HCT116 (cell line): ENCODE results near the gene TOPAZ1. TPM values are rescaled to one million over a fixed set of nuclear protein-coding genes. Genes with fewer than 3 reads are reported as not detected.
A peak's percentile ranks its signal among the peaks of the same experiment; 100 is the strongest.

Source experiments
- ATAC-seq: fragments of 200-7000 bp; cut with Tn5 transposase; 2 replicates; pipeline ENCODE4 v1.9.1; 2020; ENCODE audit warnings: mild to moderate bottlenecking, moderate library complexity
- BruUV-seq: library from RNA; stranded (reverse); fragments of 400-500 nt; replicated peaks from 2 replicates; lab custom pipeline; 2021; lab: Mats Ljungman, UMichigan
- CTCF ChIA-PET: fragments of 300-600 bp; sonication (Branson Sonifier 250); formaldehyde crosslinking; loops from one replicate; lab custom pipeline; 2021; ENCODE audit warnings: antibody characterized with exemption; lab: Charles Lee
- POLR2A ChIA-PET: fragments of 300-600, 350-600 bp; sonication (Branson Sonifier 250); formaldehyde crosslinking; loops from one replicate; lab custom pipeline; 2021; ENCODE audit warnings: antibody characterized with exemption; lab: Charles Lee
- RAD21 ChIA-PET, 2 experiments: fragments of 300-600 bp; sonication (Branson Sonifier 250); formaldehyde crosslinking; loops; one replicate each; lab custom pipeline; 2023; ENCODE audit warnings: low total read pairs in 2 of 2; ENCODE audit not compliant: uncharacterized antibody in 2 of 2, unreplicated experiment in 2 of 2, low non-redundant PET in 1 of 2; lab: Charles Lee
- DNase-seq: peaks from one replicate; pipeline ENCODE4 v3.0.0-alpha.2; 2010; ENCODE audit warnings: low read depth, low spot score
- H2AFZ ChIP-seq: fragments of 200-600 bp; shearing (Covaris generic), sonication (generic); 2 replicates; pipeline ENCODE4 v1.6.1; 2017; ENCODE audit warnings: low read depth, mixed run types, mixed read lengths, antibody characterized with exemption, low read length; ENCODE audit not compliant: poor library complexity, severe bottlenecking
- H3K27ac ChIP-seq: 2 replicates; pipeline ENCODE4 v1.5.1; 2012; ENCODE audit warnings: low read depth, low read length
- H3K27me3 ChIP-seq: fragments of 200-600 bp; sonication (generic); 2 replicates; pipeline ENCODE4 v1.6.1; 2016; ENCODE audit warnings: mixed run types, low read length, mixed read lengths; ENCODE audit not compliant: insufficient read depth
- H3K36me3 ChIP-seq, 2 experiments: fragments of 200-500 bp in 1 of 2; fragments of 200-600 bp in 1 of 2; sonication (Bioruptor generic) in 1 of 2; sonication (generic) in 1 of 2; 2 replicates each; pipeline versions ENCODE4 v1.5.1 to v1.6.1; 2014 to 2016; ENCODE audit warnings: low read length in 2 of 2, inconsistent platforms in 1 of 2, mixed read lengths in 1 of 2, mixed run types in 1 of 2; ENCODE audit not compliant: insufficient read depth in 2 of 2, control insufficient read depth in 1 of 2
- H3K4me1 ChIP-seq, 2 experiments: fragments of 200-600 bp in 1 of 2; sonication (generic) in 1 of 2; 2 replicates each; pipeline versions ENCODE4 v1.5.1 to v1.6.1; 2012 to 2017; ENCODE audit warnings: low read length in 2 of 2, inconsistent platforms in 1 of 2, mild to moderate bottlenecking in 1 of 2, mixed read lengths in 1 of 2, mixed run types in 1 of 2, moderate library complexity in 1 of 2; ENCODE audit not compliant: insufficient read depth in 2 of 2, control insufficient read depth in 1 of 2
- H3K4me2 ChIP-seq: fragments of 200-600 bp; sonication (generic); 2 replicates; pipeline ENCODE4 v1.6.1; 2017; ENCODE audit warnings: mixed run types, low read length, mixed read lengths
- H3K4me3 ChIP-seq, 2 experiments: fragments of 200-600 bp in 1 of 2; sonication (generic) in 1 of 2; replicated peaks in 1 of 2; 2 replicates each; pipeline ENCODE4 v1.5.1; 2011 to 2016; ENCODE audit warnings: low read length in 2 of 2, control low read depth in 1 of 2, low read depth in 1 of 2, mild to moderate bottlenecking in 1 of 2, mixed read lengths in 1 of 2, mixed run types in 1 of 2
- H3K79me2 ChIP-seq: fragments of 200-600 bp; sonication (generic); 2 replicates; pipeline ENCODE4 v1.6.1; 2017; ENCODE audit warnings: mild to moderate bottlenecking, mixed run types, low read length, moderate library complexity, mixed read lengths; ENCODE audit not compliant: insufficient read depth
- H3K9ac ChIP-seq: fragments of 200-600 bp; sonication (generic); 2 replicates; pipeline ENCODE4 v1.6.1; 2016; ENCODE audit warnings: low read length, mixed read lengths
- H3K9me2 ChIP-seq: fragments of 200-600 bp; sonication (generic), shearing (Covaris generic); 2 replicates; pipeline ENCODE4 v1.6.1; 2017; ENCODE audit warnings: mixed run types, mild to moderate bottlenecking, moderate library complexity; ENCODE audit not compliant: insufficient read depth
- H3K9me3 ChIP-seq, 2 experiments: fragments of 200-500 bp in 1 of 2; fragments of 200-600 bp in 1 of 2; sonication (Bioruptor generic) in 1 of 2; sonication (generic) in 1 of 2; 2 replicates each; pipeline ENCODE4 v1.6.1; 2014 to 2017; ENCODE audit warnings: low read length in 2 of 2, mixed read lengths in 2 of 2, inconsistent platforms in 1 of 2, low read depth in 1 of 2, mild to moderate bottlenecking in 1 of 2, mixed run types in 1 of 2, moderate library complexity in 1 of 2; ENCODE audit not compliant: control insufficient read depth in 1 of 2, insufficient read depth in 1 of 2
- H4K20me1 ChIP-seq: fragments of 200-600 bp; sonication (generic), shearing (Covaris generic); 2 replicates; pipeline ENCODE4 v1.6.1; 2017; ENCODE audit warnings: mixed run types, mild to moderate bottlenecking, moderate library complexity; ENCODE audit not compliant: insufficient read depth
- CBX3 ChIP-seq: IDR thresholded peaks from 2 replicates; pipeline ENCODE4 v1.6.1; 2012; ENCODE audit warnings: low read depth
- CEBPB ChIP-seq: IDR thresholded peaks from 2 replicates; pipeline ENCODE4 v1.6.1; 2012; ENCODE audit warnings: low read depth
- CTCF ChIP-seq, 3 experiments: fragments of 200-600 bp in 1 of 3; sonication (generic) in 1 of 3; IDR thresholded peaks in 2 of 3; conservative IDR thresholded peaks in 1 of 3; 2 replicates each; pipeline ENCODE4 v1.5.1; 2012 to 2017; ENCODE audit warnings: low read depth in 2 of 3, low read length in 2 of 3, antibody characterized with exemption in 1 of 3, borderline replicate concordance in 1 of 3, control low read depth in 1 of 3, mild to moderate bottlenecking in 1 of 3, mixed read lengths in 1 of 3, mixed run types in 1 of 3, moderate library complexity in 1 of 3; ENCODE audit not compliant: insufficient read depth in 1 of 3
- EZH2phosphoT487 ChIP-seq: fragments of 200-600 bp; IDR thresholded peaks from 2 replicates; pipeline ENCODE4 v1.6.1; 2018; ENCODE audit warnings: antibody characterized with exemption, borderline replicate concordance
- JUND ChIP-seq: IDR thresholded peaks from 2 replicates; pipeline ENCODE4 v1.6.1; 2012
- RAD21 ChIP-seq: IDR thresholded peaks from 2 replicates; pipeline ENCODE4 v1.6.1; 2012; ENCODE audit warnings: low read depth, mild to moderate bottlenecking
- SRF ChIP-seq: IDR thresholded peaks from 2 replicates; pipeline ENCODE4 v1.6.1; 2012; ENCODE audit warnings: low read depth
- YY1 ChIP-seq: IDR thresholded peaks from 2 replicates; pipeline ENCODE4 v1.6.1; 2011; ENCODE audit warnings: low read length, low read depth, moderate library complexity, mild to moderate bottlenecking; ENCODE audit not compliant: insufficient replicate concordance; ENCODE audit errors: extremely low read depth
- intact Hi-C: fragments of 100-400 bp; cut with micrococcal nuclease; formaldehyde crosslinking; loops from 2 replicates; pipeline ENCODE4 v1.10.0; 2022
- total RNA-seq: library from RNA; stranded (reverse); gene quantifications from one replicate; pipeline ENCODE4 v1.2.1, GENCODE V29; 2021; ENCODE audit not compliant: unreplicated experiment

The TOPAZ1 gene
- total RNA-seq, 1 experiment from 2014 or later, result not detected

GRCh38 chr3:44323341-44323955 lies 81.8 kb downstream of the TOPAZ1 start:
- Histone ChIP-seq H3K36me3 (no peaks in the 10 kb centered on the region), H3K4me2 (no peak overlapping the region), H3K4me1 (peaks cover 0 to 4% of the 10 kb centered on the region in 2 experiments; a peak in 1 of 4 replicates), H3K27me3 (no peaks in the 10 kb centered on the region), H3K4me3 (no peak overlapping the region), H3K9me2 (no peaks in the 10 kb centered on the region), H3K9ac (no peak overlapping the region), H3K27ac (no peak overlapping the region), H3K79me2 (no peaks in the 10 kb centered on the region), H2AFZ (peak overlapping the region; percentile 10), H4K20me1 (no peaks in the 10 kb centered on the region), H3K9me3 (no peaks in the 10 kb centered on the region)
- BruUV-seq, result no TSS peak
- ChIA-PET RAD21 (interaction anchor here in 1 of 2 experiments (0.6 kb wide), 1 partner anchor 54 kb away, joined by 3 read pairs; no protein-coding TSS in a partner anchor), POLR2A (no interaction called here), CTCF (interaction anchor here (0.8 to 1.7 kb wide), 3 partner anchors 14 to 592 kb away, joined by 3 to 9 read pairs (median 3); no protein-coding TSS in a partner anchor)
- ATAC-seq, result peak; percentile 76
- DNase-seq, result peak; percentile 46
- TF ChIP-seq CBX3, result no peak
- TF ChIP-seq RAD21, result peak; percentile 84
- TF ChIP-seq CTCF (IDR thresholded peaks at IDR 0.05 in 2 of 3, conservative IDR thresholded peaks at IDR 0.05 in 1 of 3; ENCODE audit: borderline replicate concordance in 1 of 3, insufficient read depth in 1 of 3, low read depth in 2 of 3, low read length in 2 of 3), result peak; percentile 78 to 91 (median 81)
- intact Hi-C loops, result loop anchor here (1.0 to 10.0 kb wide), 3 partner anchors 209 to 591 kb away; partner anchors contain the start of gene ZNF197

GRCh38 chr3:44324584-44324983 lies 82.9 kb downstream of the TOPAZ1 start:
- Histone ChIP-seq H3K9ac (no peak overlapping the region), H2AFZ (no peak overlapping the region), H3K9me3 (no peaks in the 10 kb centered on the region), H3K4me1 (peaks cover 0 to 4% of the 10 kb centered on the region in 2 experiments; a peak in 1 of 4 replicates), H3K27ac (no peak overlapping the region), H3K4me3 (no peak overlapping the region), H4K20me1 (no peaks in the 10 kb centered on the region), H3K9me2 (no peaks in the 10 kb centered on the region)
- no TSS peak for BruUV-seq
- CTCF ChIA-PET, result interaction anchor here (1.2 to 1.7 kb wide), 2 partner anchors 13 to 590 kb away, joined by 3 to 9 read pairs; no protein-coding TSS in a partner anchor
- intact Hi-C loops, result loop anchor here (5.0 to 10.0 kb wide), 2 partner anchors 208 to 300 kb away; partner anchors contain the start of gene ZNF197
- no peak for TF ChIP-seq EZH2phosphoT487
- no peak for TF ChIP-seq CBX3
- TF ChIP-seq JUND, result no peak
- no peak for TF ChIP-seq YY1
- TF ChIP-seq SRF, result no peak
- no peak for TF ChIP-seq CEBPB
- TF ChIP-seq, all 23 proteins: peak for 0
- Histone ChIP-seq H3K27me3 (no peaks in the 10 kb centered on the region), H3K36me3 (no peaks in the 10 kb centered on the region), H3K4me2 (no peak overlapping the region), H3K79me2 (no peaks in the 10 kb centered on the region)
- POLR2A ChIA-PET, result no interaction called here
- RAD21 ChIA-PET, result no interaction called here
- no peak for ATAC-seq
- no peak for DNase-seq
